B cell (primary cell): ENCODE data around the gene ASH1L. TPM values are rescaled to one million over a fixed set of nuclear protein-coding genes. Genes with fewer than 3 reads are reported as not detected.

Source experiments
- ATAC-seq: fragments of 200-7000 bp; cut with Tn5 transposase; one replicate; pipeline ENCODE4 v1.10.0; 2021; ENCODE audit warnings: low read depth, mild to moderate bottlenecking, moderate number of reproducible peaks, moderate library complexity
- CTCF ChIA-PET: fragments of 350-600 bp; sonication (Branson Sonifier 250); formaldehyde crosslinking; loops from one replicate; lab custom pipeline; 2021; ENCODE audit warnings: antibody characterized with exemption, inconsistent platforms; lab: Charles Lee
- POLR2A ChIA-PET: fragments of 350-600 bp; sonication (Branson Sonifier 250); formaldehyde crosslinking; loops from one replicate; lab custom pipeline; 2021; ENCODE audit warnings: antibody characterized with exemption; lab: Charles Lee
- DNase-seq: peaks from one replicate; pipeline ENCODE4 v3.0.0; 2013
- H2AFZ ChIP-seq: 2 replicates; pipeline ENCODE4 v1.6.1; 2012; ENCODE audit warnings: mild to moderate bottlenecking, low read depth, low read length; ENCODE audit not compliant: insufficient read depth, poor library complexity, severe bottlenecking
- H3K27ac ChIP-seq, 2 donors: 1 replicate in 1 of 2; 2 replicates in 1 of 2; pipeline ENCODE4 v1.5.1; 2012 to 2013; ENCODE audit warnings: low read length in 2 of 2, mild to moderate bottlenecking in 2 of 2, moderate library complexity in 1 of 2
- H3K27me3 ChIP-seq, 4 experiments: fragments of 200-600 bp in 1 of 4; sonication (generic) in 1 of 4; replicated peaks in 1 of 4; 1 replicate in 2 of 4; 2 replicates in 2 of 4; pipeline versions ENCODE4 v1.6.1 to v1.7.0; 2013 to 2016; ENCODE audit warnings: low read length in 3 of 4, mild to moderate bottlenecking in 2 of 4, mixed read lengths in 1 of 4, moderate library complexity in 1 of 4; ENCODE audit not compliant: insufficient read depth in 4 of 4, control insufficient read depth in 3 of 4; ENCODE audit errors: control extremely low read depth in 1 of 4
- H3K36me3 ChIP-seq, 2 experiments: replicated peaks in 1 of 2; 1 replicate in 1 of 2; 2 replicates in 1 of 2; pipeline versions ENCODE4 v1.6.1 to v1.7.1; 2013; ENCODE audit warnings: low read length in 1 of 2; ENCODE audit not compliant: insufficient read depth in 2 of 2, control insufficient read depth in 1 of 2; ENCODE audit errors: control extremely low read depth in 1 of 2, extremely low read depth in 1 of 2
- H3K4me1 ChIP-seq, 2 donors: fragments of 200-600 bp in 1 of 2; sonication (generic) in 1 of 2; 1 replicate in 1 of 2; 2 replicates in 1 of 2; pipeline versions ENCODE4 v1.5.1 to v1.6.1; 2013 to 2017; ENCODE audit warnings: low read length in 2 of 2; ENCODE audit not compliant: control insufficient read depth in 2 of 2, insufficient read depth in 2 of 2
- H3K4me2 ChIP-seq: replicated peaks from 2 replicates; pipeline ENCODE3; 2012; ENCODE audit warnings: mild to moderate bottlenecking, low read depth, low read length; ENCODE audit not compliant: poor library complexity, severe bottlenecking
- H3K4me3 ChIP-seq, 5 experiments: fragments of 200-600 bp in 1 of 5; sonication (generic) in 1 of 5; 1 replicate in 3 of 5; 2 replicates in 2 of 5; pipeline versions ENCODE4 v1.5.1 to v1.7.0; 2011 to 2016; ENCODE audit warnings: low read length in 4 of 5, mild to moderate bottlenecking in 4 of 5, low read depth in 2 of 5, control low read depth in 1 of 5, moderate library complexity in 1 of 5; ENCODE audit not compliant: insufficient read depth in 1 of 5; ENCODE audit errors: control extremely low read depth in 1 of 5, extremely low read depth in 1 of 5
- H3K79me2 ChIP-seq: fragments of 200-600 bp; sonication (generic); one replicate; pipeline ENCODE4 v1.6.0; 2016; ENCODE audit warnings: low read length; ENCODE audit not compliant: control insufficient read depth, insufficient read depth
- H3K9ac ChIP-seq: fragments of 200-600 bp; sonication (generic); 2 replicates; pipeline ENCODE4 v1.6.1; 2017; ENCODE audit warnings: mild to moderate bottlenecking, low read length, moderate library complexity
- H3K9me3 ChIP-seq, 3 donors: one replicate each; pipeline versions ENCODE4 v1.6.1 to v1.7.1; 2013; ENCODE audit warnings: low read length in 2 of 3; ENCODE audit not compliant: control insufficient read depth in 2 of 3, insufficient read depth in 1 of 3; ENCODE audit errors: control extremely low read depth in 1 of 3
- H4K20me1 ChIP-seq: 2 replicates; pipeline ENCODE4 v1.6.0; 2012; ENCODE audit warnings: mild to moderate bottlenecking, low read length; ENCODE audit not compliant: insufficient read depth, control insufficient read depth, poor library complexity, severe bottlenecking
- H3K27ac Mint-ChIP-seq: one replicate; pipeline ENCODE4 v1.8.0; 2021; ENCODE audit warnings: mixed read lengths
- H3K27me3 Mint-ChIP-seq: one replicate; pipeline ENCODE4 v1.8.0; 2021; ENCODE audit warnings: mixed read lengths
- H3K4me1 Mint-ChIP-seq: one replicate; pipeline ENCODE4 v1.8.0; 2021; ENCODE audit warnings: mixed read lengths
- H3K4me3 Mint-ChIP-seq: one replicate; pipeline ENCODE4 v1.8.0; 2021; ENCODE audit warnings: mixed read lengths
- H3K9me3 Mint-ChIP-seq: one replicate; pipeline ENCODE4 v1.8.0; 2022; ENCODE audit warnings: mixed read lengths; ENCODE audit not compliant: insufficient read depth
- EZH2 ChIP-seq: IDR thresholded peaks from 2 replicates; pipeline ENCODE4 v1.6.1; 2012; ENCODE audit warnings: borderline replicate concordance, low read depth, mild to moderate bottlenecking, moderate library complexity, low read length; ENCODE audit not compliant: insufficient read depth, poor library complexity, severe bottlenecking
- WGBS: methylation state at CpG from one replicate; pipeline ENCODE4 v1.1.5; 2013; ENCODE audit warnings: missing lambda C conversion rate; ENCODE audit not compliant: insufficient coverage; 5-methylcytosine and 5-hydroxymethylcytosine counted together
- intact Hi-C: fragments of 100-400 bp; cut with micrococcal nuclease; formaldehyde crosslinking; loops from one replicate; pipeline ENCODE4 v1.10.0; 2022
- polyA plus RNA-seq: library from polyadenylated mRNA; depleted of rRNA; stranded (reverse); fragments of >200 nt; gene quantifications from 2 replicates; pipeline ENCODE4 v1.2.3, GENCODE V29; 2012
- total RNA-seq, 2 donors: library from RNA; stranded (reverse); fragments of 120-200 nt in 1 of 2; gene quantifications; 1 replicate in 1 of 2; 2 replicates in 1 of 2; pipeline versions ENCODE4 v1.2.3 to v1.2.4, GENCODE V29; 2013 to 2022
- TF ChIP-seq, protein P1 (sequence below): fragments of 200-600 bp; IDR thresholded peaks from one replicate; pipeline ENCODE4 v1.8.0; 2022; ENCODE audit warnings: antibody characterized with exemption, mild to moderate bottlenecking

The ASH1L gene
- total and polyA plus RNA-seq, 2 donors (not counting 1 experiment from before 2014, with no cell fraction given) = 17.7 to 124 TPM

DNA sequence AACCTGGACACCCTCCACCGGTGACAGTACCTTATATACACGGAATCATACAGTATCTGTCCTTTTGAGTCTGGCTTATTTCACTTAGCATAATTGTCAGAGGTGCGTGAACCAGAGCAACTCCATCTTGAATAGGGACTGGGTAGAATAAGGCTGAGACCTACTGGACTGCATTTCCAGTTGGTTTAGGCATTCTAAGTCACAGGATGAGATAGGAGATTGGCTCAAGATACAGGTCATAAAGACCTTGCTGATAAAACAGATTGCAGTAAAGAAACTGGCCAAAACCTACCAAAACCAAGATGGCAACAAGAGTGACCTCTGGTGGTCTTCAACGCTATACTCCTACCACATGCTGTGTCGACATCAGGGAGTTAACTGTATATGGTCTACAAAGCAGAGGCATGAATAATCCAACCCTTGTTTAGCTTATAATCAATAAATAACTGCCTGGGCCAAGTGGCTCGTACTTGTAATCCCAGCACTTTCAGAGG is 255.3 kb downstream of the ASH1L start:
- H3K27me3 ChIP-seq = no peaks in the 10 kb centered on the region
- ATAC-seq (no peak), DNase-seq (peak; percentile 52)
- H3K27ac ChIP-seq = peak overlapping the region in 1 of 2 donors; percentile 91
- no peaks in the 10 kb centered on the region for H4K20me1 ChIP-seq
- Mint-ChIP-seq H3K4me3 (peak overlapping the region; percentile 59), H3K4me1 (peaks cover 27% of the 10 kb centered on the region), H3K27ac (peak overlapping the region; percentile 79), H3K9me3 (no peaks in the 10 kb centered on the region), H3K27me3 (peaks cover 4% of the 10 kb centered on the region)
- ChIA-PET POLR2A (interaction anchor here (0.7 to 1.4 kb wide), 4 partner anchors 16 to 1487 kb away, joined by 3 to 5 read pairs (median 4); partner anchors contain the start of gene SCAMP3), CTCF (interaction anchor here (0.7 to 5.0 kb wide), 7 partner anchors 10 to 79 kb away, joined by 3 to 46 read pairs (median 6); partner anchors contain the start of genes CLK2 and RUSC1)
- peaks cover 0 to 2% (median 0%) of the 10 kb centered on the region in 3 donors for H3K9me3 ChIP-seq
- H3K79me2 ChIP-seq = peaks cover 30% of the 10 kb centered on the region
- H3K9ac ChIP-seq = no peak overlapping the region
- 72% methylated on average over 5 of the region's 6 CpGs for WGBS
- H3K4me2 ChIP-seq = no peak overlapping the region
- peaks cover 10 to 23% of the 10 kb centered on the region in 2 donors for H3K4me1 ChIP-seq
- TF ChIP-seq, protein P1, sequence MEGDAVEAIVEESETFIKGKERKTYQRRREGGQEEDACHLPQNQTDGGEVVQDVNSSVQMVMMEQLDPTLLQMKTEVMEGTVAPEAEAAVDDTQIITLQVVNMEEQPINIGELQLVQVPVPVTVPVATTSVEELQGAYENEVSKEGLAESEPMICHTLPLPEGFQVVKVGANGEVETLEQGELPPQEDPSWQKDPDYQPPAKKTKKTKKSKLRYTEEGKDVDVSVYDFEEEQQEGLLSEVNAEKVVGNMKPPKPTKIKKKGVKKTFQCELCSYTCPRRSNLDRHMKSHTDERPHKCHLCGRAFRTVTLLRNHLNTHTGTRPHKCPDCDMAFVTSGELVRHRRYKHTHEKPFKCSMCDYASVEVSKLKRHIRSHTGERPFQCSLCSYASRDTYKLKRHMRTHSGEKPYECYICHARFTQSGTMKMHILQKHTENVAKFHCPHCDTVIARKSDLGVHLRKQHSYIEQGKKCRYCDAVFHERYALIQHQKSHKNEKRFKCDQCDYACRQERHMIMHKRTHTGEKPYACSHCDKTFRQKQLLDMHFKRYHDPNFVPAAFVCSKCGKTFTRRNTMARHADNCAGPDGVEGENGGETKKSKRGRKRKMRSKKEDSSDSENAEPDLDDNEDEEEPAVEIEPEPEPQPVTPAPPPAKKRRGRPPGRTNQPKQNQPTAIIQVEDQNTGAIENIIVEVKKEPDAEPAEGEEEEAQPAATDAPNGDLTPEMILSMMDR = no peak
- no peak for TF ChIP-seq EZH2
- H3K4me3 ChIP-seq = no peak overlapping the region
- H2AFZ ChIP-seq = no peak overlapping the region
- H3K36me3 ChIP-seq = no peaks in the 10 kb centered on the region
- intact Hi-C loops = loop anchor here (5.0 kb wide), 1 partner anchor 550 kb away; the partner anchor contains the start of genes GON4L and SYT11

DNA sequence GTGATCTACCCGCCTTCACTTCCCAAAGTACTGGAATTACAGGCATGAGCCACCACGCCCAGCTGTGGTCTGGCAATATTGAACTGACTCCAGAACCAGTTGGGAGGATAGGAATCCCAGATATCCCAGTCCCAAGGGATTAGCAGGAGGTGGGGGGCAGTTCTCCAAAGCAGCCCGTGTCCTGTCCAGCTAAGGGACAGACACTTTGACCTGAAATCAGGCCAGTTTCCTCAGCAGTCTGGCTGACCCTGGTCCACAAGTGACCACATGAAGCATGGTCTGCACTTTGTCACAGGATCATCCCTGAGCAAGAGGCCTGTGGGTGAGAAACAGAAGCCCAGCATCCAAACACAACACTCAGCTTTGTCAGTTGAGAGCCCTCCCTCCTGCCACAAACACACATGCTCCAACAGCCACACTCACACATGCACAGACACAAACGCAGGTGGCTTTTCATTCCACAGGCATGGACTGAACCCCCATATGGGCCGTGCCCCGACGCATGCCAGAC is 256.7 kb downstream of the ASH1L start:
- no peak overlapping the region for H2AFZ ChIP-seq
- H3K27me3 Mint-ChIP-seq = peaks cover 4% of the 10 kb centered on the region
- ATAC-seq (no peak), DNase-seq (no peak)
- POLR2A ChIA-PET = interaction anchor here (0.6 kb wide), 1 partner anchor 640 kb away, joined by 3 read pairs; no protein-coding TSS in a partner anchor
- H3K9ac ChIP-seq = no peak overlapping the region
- H3K4me1 ChIP-seq = peaks cover 10 to 23% of the 10 kb centered on the region in 2 donors
- H3K79me2 ChIP-seq = peaks cover 23% of the 10 kb centered on the region
- H3K27ac Mint-ChIP-seq = peak overlapping the region; percentile 20
- H3K36me3 ChIP-seq = no peaks in the 10 kb centered on the region
- peaks cover 0 to 2% (median 0%) of the 10 kb centered on the region in 3 donors for H3K9me3 ChIP-seq
- H3K4me2 ChIP-seq = no peak overlapping the region
- H3K27ac ChIP-seq = no peak overlapping the region
- no peaks in the 10 kb centered on the region for H4K20me1 ChIP-seq
- TF ChIP-seq EZH2 = no peak
- H3K4me3 Mint-ChIP-seq = no peak overlapping the region
- CTCF ChIA-PET = interaction anchor here (1.0 to 5.0 kb wide), 4 partner anchors 12 to 55 kb away, joined by 3 to 46 read pairs (median 18); partner anchors contain the start of gene ENTREP3
- WGBS = 71% methylated on average over 5 of the region's 7 CpGs
- H3K27me3 ChIP-seq = no peaks in the 10 kb centered on the region
- peaks cover 22% of the 10 kb centered on the region for H3K4me1 Mint-ChIP-seq
- H3K4me3 ChIP-seq = no peak overlapping the region
- H3K9me3 Mint-ChIP-seq = no peaks in the 10 kb centered on the region
- intact Hi-C loops = loop anchor here (5.0 kb wide), 1 partner anchor 551 kb away; the partner anchor contains the start of genes GON4L and SYT11
